HG02840 (cell line): ENCODE results near the gene CYTH4.
"Not testable (repeated sequence)": the region's sequence is repeated elsewhere in the genome, so short reads cannot be mapped to it uniquely, and the experiment has no call there.

ENCODE experiments used
- ATAC-seq: cut with Tn5 transposase; IDR thresholded peaks from one replicate; pipeline ENCODE4 v1.9.1; 2021; ENCODE audit warnings: mild to moderate bottlenecking, moderate library complexity, moderate number of reproducible peaks; ENCODE audit not compliant: unreplicated experiment, low FRiP score

Gene CYTH4, protein sequence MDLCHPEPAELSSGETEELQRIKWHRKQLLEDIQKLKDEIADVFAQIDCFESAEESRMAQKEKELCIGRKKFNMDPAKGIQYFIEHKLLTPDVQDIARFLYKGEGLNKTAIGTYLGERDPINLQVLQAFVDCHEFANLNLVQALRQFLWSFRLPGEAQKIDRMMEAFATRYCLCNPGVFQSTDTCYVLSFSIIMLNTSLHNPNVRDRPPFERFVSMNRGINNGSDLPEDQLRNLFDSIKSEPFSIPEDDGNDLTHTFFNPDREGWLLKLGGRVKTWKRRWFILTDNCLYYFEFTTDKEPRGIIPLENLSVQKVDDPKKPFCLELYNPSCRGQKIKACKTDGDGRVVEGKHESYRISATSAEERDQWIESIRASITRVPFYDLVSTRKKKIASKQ

DNA sequence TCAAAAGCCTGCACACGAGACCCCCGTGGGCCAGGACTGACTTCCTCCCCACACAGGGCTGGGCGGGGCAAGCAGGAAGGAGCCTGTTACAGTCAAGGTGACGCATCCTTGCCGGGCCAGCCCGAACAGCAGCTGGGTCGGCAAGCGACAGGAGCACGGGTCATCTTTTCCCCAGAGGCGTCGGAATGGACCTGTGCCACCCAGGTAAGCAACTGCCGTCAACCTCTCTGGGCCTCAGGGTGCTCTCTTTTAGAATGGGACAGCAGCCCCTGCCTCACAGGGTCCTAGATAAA lies at the start of gene CYTH4:
Gene CYTH4 (plus strand): TSS at position 124 of the 293 bp plus-strand sequence. CDS start 62 bp downstream, at position 186.
- no peak for ATAC-seq

- not testable (repeated sequence) for ATAC-seq
Observed at GRCh38 chr22:37233371-37233750, 48.9 kb upstream of the CYTH4 start.

DNA sequence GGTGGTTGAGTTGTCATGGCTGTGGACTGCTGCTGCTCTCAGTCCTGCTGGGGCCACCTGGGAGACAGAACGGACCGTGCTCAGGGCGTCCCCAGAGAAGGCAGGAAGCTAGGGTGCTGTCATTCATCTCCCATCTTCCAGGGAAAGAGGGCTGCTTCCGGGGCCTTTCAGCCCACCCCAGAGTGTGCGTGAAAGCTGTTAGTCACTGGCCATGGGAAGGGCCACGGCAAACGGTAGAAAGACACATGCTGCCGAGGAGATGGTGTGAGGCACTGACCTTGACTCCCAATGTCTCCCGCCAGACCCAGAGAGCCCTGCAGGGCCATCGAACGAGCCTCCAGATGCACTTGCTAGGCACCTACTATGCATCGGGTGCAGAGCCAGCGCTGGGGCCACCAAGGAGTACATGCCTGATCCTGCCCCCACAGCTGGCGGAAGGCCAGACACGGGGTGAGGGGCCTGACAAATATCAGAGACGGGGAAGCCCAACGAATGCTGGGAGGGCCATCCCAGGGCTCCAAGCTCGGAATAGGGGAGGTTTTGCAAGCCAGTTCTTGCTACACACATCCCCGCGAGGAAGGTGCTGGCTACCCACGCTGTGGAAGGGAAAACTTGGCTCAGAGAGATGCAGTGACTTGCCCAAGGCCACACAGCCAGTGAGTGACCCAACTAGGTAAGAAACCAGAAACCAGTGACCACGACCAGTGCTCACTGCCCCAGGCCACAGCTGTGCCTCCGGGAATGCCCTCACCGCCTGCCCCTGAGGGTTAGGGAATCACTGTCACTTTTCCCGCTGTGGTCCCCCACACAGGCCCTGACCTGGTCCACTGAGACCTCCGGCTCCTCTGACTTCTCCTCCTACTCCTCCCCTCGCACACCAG lies 48.3 kb upstream of the CYTH4 start:
- no peak for ATAC-seq

DNA sequence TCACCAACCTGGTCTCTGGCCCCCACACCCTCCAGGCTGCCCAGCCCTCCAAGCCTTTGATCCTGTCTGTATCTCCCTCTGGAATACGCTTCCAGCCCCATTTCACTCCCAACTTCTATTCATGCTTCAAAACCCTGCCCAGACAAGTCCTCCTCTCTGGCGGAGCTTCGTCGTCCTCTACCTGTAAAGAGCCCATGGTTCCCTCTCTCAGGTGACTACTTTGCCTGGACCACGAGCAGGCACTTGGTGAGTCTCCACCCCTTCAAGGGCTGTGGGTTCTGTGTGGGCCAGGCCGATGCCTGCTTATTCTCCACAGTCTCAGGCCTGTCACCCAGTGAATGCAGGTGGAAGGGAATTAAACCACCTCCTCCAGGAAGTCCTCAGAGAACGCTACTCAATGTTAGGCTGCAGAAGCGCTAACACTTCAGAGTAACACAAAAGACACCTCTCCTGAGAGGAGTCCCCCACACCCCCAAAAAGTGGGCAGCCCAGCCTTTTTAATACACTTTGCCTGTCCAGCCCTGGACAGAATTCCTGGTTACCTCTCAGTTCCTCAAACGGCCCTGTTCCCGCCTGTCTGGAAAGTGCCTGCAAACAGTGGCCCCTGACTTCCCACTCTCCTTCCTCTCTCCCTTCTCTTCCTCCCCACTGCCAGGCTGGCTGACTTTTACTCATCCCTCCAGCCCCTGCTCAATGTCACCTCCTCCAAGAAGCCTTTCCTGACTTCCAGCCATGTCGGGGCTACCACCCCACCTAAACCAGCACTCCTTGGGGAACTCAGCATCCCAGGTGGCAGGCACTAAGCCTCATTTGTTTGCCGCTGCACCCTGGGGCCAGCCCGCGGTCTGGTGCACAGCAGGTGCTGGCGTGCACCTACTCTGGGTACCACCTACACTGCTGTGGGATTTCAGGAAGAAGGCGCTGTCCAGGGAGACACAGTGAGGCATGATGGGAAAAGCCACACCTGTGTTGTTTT lies 47.3 kb upstream of the CYTH4 start:
- no peak for ATAC-seq

GRCh38 chr22:37235897-37236607 lies 46.3 kb upstream of the CYTH4 start:
- no peak for ATAC-seq

- ATAC-seq = no peak
Observed at GRCh38 chr22:37237371-37238268, 44.7 kb upstream of the CYTH4 start.

- no peak for ATAC-seq
Observed at GRCh38 chr22:37239336-37240239, 42.7 kb upstream of the CYTH4 start.

DNA sequence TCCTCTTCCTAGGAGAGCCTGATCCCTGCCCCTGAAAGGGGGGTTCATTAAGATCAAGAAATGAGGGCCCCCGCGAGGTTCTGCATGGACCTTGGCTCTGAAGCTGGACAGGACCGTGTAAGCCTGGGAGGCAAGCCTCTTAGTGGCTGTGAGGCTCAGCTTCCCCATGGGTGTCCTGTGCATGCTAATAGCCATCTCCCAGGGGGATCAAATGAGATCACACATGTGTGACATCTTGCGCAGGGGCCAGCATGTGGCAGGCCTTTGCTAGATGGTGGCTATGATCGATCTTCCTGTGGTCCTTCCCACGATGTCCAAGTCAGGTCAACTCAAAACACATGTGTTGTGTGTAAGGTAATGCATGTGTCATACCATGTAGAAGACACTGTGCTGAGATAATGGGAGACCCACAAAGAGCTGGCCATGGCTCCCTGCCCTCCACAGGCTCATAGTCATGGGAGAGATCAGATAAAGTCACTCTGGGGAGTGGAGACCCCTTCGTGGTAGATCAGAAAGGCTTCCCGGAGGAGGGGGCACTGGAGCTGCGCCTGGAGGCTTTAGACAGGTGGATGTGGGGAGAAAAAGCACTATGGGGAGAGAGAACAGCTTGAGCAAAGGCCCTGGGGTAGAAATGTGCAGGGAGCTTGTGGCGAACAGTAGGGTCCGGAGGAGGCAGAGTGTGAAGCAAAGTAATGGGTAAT lies 41.9 kb upstream of the CYTH4 start:
- ATAC-seq = no peak

GRCh38 chr22:37240941-37241320 lies 41.4 kb upstream of the CYTH4 start:
- ATAC-seq = no peak

DNA sequence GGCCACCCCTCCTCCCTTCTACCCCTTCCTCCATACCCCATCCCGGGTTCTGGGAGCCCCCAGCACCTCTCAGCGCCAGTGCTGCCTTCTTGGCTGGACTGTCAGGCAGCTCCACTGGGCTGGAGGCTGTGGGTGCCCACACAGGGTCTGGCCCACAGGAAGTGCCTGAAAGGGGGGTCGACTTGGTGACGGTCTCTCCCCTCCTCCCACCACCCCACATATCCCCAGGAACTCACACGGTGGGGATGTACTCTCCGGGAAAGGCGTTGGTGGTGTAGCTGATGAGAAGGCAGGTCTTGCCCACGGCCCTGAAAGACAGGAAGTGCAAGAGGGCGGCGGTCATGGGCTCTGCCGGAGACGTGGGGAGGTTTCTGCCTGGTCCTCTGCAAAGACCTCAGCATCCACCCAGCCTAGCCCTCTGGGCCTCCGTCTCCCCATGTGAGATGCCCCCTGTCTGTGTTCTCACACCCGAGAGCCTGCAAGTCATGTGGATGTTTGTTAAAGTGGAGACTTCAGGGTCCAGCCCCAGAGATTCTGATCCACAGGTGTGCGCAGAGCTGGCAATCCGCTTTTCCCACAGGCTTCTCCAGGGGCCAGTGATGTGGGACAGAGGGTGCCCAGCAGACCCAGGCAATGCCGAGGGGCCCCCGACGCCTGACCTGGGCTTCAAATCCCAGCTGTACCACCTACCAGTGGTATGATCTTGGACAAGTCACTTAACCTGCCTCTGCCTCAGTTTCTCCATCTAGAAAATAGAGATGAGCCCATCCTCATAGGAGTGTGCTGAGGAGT lies 40.8 kb upstream of the CYTH4 start:
- ATAC-seq = no peak

GRCh38 chr22:37242395-37242918 lies 39.9 kb upstream of the CYTH4 start:
- peak; percentile 57 for ATAC-seq

DNA sequence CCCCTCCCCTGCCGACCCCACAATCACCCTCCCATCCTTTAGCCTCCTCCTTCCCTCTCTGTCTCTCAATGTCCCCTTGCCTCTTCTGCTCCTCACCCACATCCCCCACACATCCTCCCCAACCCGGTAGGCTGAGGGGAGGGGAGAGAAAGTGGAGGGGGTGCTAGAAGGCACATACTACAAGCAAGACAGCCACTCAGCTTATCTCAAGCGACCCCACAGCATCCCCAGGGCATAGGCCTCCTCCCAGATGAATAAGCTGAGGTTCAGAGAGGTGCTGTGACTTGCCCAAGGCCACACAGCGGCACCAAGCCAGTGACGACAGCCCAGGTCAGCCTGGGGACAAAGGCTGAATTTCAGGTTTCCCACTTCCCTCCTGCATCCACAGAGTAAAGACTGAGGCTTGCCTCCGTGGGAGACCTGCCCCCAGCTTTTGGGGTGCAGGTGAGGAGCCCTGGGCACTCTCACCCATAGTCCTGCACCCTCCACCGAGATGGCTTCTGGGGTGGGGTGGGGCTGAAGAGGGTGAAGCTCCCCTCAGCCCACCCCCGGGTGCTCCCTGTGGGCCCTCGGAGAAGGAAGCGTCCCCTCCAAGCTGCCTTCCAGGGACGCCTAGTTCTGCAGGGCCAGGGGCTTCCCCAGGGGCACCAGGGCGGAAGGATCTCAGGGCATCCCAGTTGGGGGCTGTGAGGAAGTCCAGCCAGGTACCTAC lies 38.8 kb upstream of the CYTH4 start:
- no peak for ATAC-seq

DNA sequence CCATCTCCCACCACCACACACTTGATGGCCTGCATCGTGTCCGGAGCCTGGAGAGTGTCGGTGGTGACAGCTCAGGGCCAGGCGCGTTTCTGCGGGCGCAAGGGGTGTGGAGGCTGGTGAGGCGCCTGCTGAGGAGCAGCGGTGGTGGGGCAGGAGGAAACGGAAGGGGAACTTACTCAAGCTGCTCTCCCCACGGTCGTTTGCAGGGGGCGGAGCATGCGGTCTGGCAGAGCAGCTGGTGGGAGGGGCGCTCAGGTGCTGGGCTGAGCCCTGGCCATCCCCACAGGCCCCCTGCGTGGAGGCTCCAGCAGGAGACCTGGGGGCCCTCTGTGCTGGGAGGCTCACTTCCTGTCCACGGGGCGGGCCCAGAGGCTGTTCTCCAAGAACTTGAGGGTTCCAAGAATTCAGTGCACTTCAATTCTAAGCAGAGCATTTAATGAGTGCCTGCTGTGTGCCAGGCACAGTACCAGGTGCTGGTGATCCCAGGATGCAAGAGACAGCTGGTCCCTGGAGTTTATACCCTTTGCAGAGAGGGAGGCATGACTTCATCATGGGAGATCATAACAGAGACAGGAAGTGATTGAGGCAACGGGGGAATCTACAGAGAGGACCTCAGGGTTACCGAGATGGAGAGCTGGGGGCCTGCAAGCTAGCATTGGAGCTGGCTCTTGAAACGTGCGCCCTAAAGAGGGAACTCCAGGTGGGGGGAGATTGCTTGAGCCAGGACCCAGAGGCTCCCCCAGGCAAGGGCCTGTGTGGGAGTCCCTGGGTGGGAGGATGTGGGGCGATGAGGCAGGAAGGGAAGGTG lies 38.0 kb upstream of the CYTH4 start, which contains the start of gene RAC2:
Gene RAC2 (minus strand): TSS at position 156 of the 808 bp plus-strand sequence. CDS start 121 bp downstream, at position 35.
- ATAC-seq = peak; percentile 50

DNA sequence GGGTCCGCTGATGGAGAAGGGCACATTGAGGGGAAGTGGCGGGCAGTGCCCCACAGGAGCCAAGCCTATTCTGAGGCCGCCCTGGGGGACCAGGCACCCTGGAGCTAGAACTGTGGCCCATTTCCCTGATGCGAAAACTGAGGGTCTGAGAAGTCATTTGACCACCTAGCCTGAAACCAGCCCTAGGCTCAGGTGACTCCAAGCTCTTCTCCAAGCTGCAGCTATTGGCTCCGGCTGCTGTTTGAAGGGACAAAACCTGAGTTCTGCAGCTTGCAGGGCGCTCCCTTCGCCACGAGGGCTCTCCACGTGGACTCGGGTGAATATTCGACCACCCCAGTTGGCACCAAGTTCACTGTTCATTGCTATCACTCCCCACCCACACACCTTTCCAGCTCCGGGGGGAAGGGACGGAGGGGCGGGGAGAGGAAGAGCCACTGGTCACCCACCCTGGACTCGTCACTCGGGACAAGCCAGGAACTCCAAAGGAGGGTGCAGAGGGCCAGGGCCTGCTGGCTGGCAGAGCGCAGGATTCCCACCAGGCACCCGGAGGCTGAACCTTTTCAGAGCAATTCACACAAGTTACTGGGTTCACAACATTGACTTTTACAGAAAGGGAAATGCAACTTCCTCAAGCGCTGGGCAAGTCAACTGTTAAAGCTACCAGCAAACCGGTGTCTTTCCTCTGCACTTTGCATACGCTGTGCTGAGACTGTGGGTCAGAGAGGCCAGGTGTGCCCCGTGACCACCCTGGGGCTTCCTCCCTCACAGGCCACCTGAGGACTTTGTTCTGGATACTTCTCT lies 37.2 kb upstream of the CYTH4 start:
- ATAC-seq = no peak
